Naive thymus-derived CD8-positive, alpha-beta T cell (primary cell): Measurements from ENCODE around the gene LAMP5. TPM values are rescaled to one million over a fixed set of nuclear protein-coding genes. Genes with fewer than 3 reads are reported as not detected.

ENCODE experiments used
- ATAC-seq, 2 donors: fragments of 150-1000 bp; cut with Tn5 transposase in 1 of 2; sonication (Bioruptor Pico), chemical (Tn5 transposase) in 1 of 2; 1 replicate in 1 of 2; 2 replicates in 1 of 2; pipeline ENCODE4 v1.10.0; 2021; ENCODE audit warnings: mild to moderate bottlenecking in 2 of 2, moderate library complexity in 2 of 2
- POLR2A ChIA-PET: fragments of 350-600 bp; sonication (Branson Sonifier 250); formaldehyde crosslinking; loops from one replicate; lab custom pipeline; 2021; ENCODE audit warnings: antibody characterized with exemption; lab: Charles Lee
- DNase-seq, 10 donors: peaks; one replicate each; pipeline versions ENCODE4 v3.0.0 to v3.0.0-alpha.2; 2020 to 2022
- H3K27ac Mint-ChIP-seq, 10 donors: one replicate each; pipeline ENCODE4 v1.8.0; 2020 to 2022; ENCODE audit warnings: mild to moderate bottlenecking in 10 of 10, mixed read lengths in 10 of 10, moderate library complexity in 4 of 10, inconsistent platforms in 1 of 10
- H3K27me3 Mint-ChIP-seq, 5 donors: one replicate each; pipeline ENCODE4 v1.8.0; 2021 to 2022; ENCODE audit warnings: mixed read lengths in 5 of 5
- H3K36me3 Mint-ChIP-seq, 3 donors: one replicate each; pipeline ENCODE4 v1.8.0; 2020 to 2022; ENCODE audit warnings: mixed read lengths in 3 of 3, mild to moderate bottlenecking in 2 of 3, inconsistent platforms in 1 of 3
- H3K4me1 Mint-ChIP-seq, 4 donors: one replicate each; pipeline ENCODE4 v1.8.0; 2021 to 2022; ENCODE audit warnings: mixed read lengths in 4 of 4
- H3K4me3 Mint-ChIP-seq, 10 donors: one replicate each; pipeline ENCODE4 v1.8.0; 2020 to 2022; ENCODE audit warnings: mild to moderate bottlenecking in 10 of 10, mixed read lengths in 10 of 10, moderate library complexity in 6 of 10, inconsistent platforms in 1 of 10
- H3K9me3 Mint-ChIP-seq, 9 donors: one replicate each; pipeline ENCODE4 v1.8.0; 2020 to 2022; ENCODE audit warnings: mixed read lengths in 9 of 9, mild to moderate bottlenecking in 3 of 9, inconsistent platforms in 1 of 9, moderate library complexity in 1 of 9
- polyA plus RNA-seq, 3 donors: library from polyadenylated mRNA; unstranded; fragments of 300-500 nt; fragmentation: Illumina TruSeq; gene quantifications; one replicate each; pipeline ENCODE4 v1.2.3, GENCODE V29; 2021
- total RNA-seq, 8 experiments: library from RNA in 2 of 8; stranded (reverse) in 2 of 8; gene quantifications; one replicate each; pipeline ENCODE4 v1.2.3 and lab custom pipeline; 2021 to 2026

The LAMP5 gene
- total and polyA plus RNA-seq, 5 experiments from 2014 or later = not detected

- H3K9me3 Mint-ChIP-seq = peaks cover 0 to 2% (median 0%) of the 10 kb centered on the region in 9 donors
- no peak for DNase-seq
- H3K27ac Mint-ChIP-seq = no peak overlapping the region
- POLR2A ChIA-PET = no interaction called here
- ATAC-seq = no peak
- no peaks in the 10 kb centered on the region for H3K36me3 Mint-ChIP-seq
- H3K27me3 Mint-ChIP-seq = peaks cover 0 to 10% (median 2%) of the 10 kb centered on the region in 5 donors
- no peak overlapping the region for H3K4me3 Mint-ChIP-seq
- no peaks in the 10 kb centered on the region for H3K4me1 Mint-ChIP-seq
Observed at GRCh38 chr20:9578594-9578993, 64.2 kb downstream of the LAMP5 start.
